Breast epithelium (tissue), 4 donors: ENCODE measurements around the gene FXYD4. TPM values are rescaled to one million over a fixed set of nuclear protein-coding genes. Genes with fewer than 3 reads are reported as not detected.

Source experiments
- DNase-seq, 2 donors: peaks; one replicate each; pipeline ENCODE4 v3.0.0-alpha.2; 2019; ENCODE audit warnings: low spot score in 2 of 2
- H3K27ac ChIP-seq, 2 donors: fragments of 200-600 bp; sonication (generic) in 1 of 2; one replicate each; pipeline ENCODE4 v1.5.1; 2016 to 2019; ENCODE audit warnings: mild to moderate bottlenecking in 1 of 2
- H3K27me3 ChIP-seq, 2 donors: fragments of 200-600 bp; sonication (generic) in 1 of 2; one replicate each; pipeline versions ENCODE4 v1.5.1 to v1.6.0; 2017 to 2019; ENCODE audit warnings: control low read depth in 1 of 2, mild to moderate bottlenecking in 1 of 2
- H3K36me3 ChIP-seq: fragments of 200-600 bp; one replicate; pipeline ENCODE4 v1.5.1; 2019
- H3K4me1 ChIP-seq, 2 donors: fragments of 200-600 bp; sonication (generic); one replicate each; pipeline ENCODE4 v1.5.1; 2016 to 2019; ENCODE audit warnings: control low read depth in 1 of 2
- H3K4me3 ChIP-seq, 3 donors: fragments of 200-600 bp; sonication (generic); 1 replicate in 2 of 3; 2 replicates in 1 of 3; pipeline ENCODE4 v1.5.1; 2016 to 2019; ENCODE audit warnings: mild to moderate bottlenecking in 3 of 3, moderate library complexity in 2 of 3
- H3K9me3 ChIP-seq, 2 donors: fragments of 200-600 bp; sonication (generic) in 1 of 2; one replicate each; pipeline ENCODE4 v1.5.1; 2016 to 2019; ENCODE audit warnings: control low read depth in 1 of 2
- CTCF ChIP-seq, 3 donors: fragments of 450-650 bp; IDR thresholded peaks; one replicate each; pipeline ENCODE4 v1.5.1; 2016 to 2017; ENCODE audit warnings: antibody characterized with exemption in 3 of 3, mild to moderate bottlenecking in 3 of 3, moderate library complexity in 3 of 3
- POLR2A ChIP-seq: fragments of 450-650 bp; IDR thresholded peaks from one replicate; pipeline ENCODE4 v1.6.1; 2016; ENCODE audit warnings: antibody characterized with exemption, mild to moderate bottlenecking, moderate library complexity
- POLR2AphosphoS5 ChIP-seq, 3 donors: sonication (generic); formaldehyde crosslinking; IDR thresholded peaks; one replicate each; pipeline ENCODE4 v1.6.1; 2017; ENCODE audit warnings: antibody characterized with exemption in 3 of 3
- intact Hi-C: fragments of 100-400 bp; cut with DNase I; formaldehyde crosslinking; loops from one replicate; pipeline ENCODE4 v1.15.1; 2023; ENCODE audit warnings: low total_unique reads
- total RNA-seq, 3 donors: library from RNA; depleted of rRNA; stranded (reverse); fragments of >200 nt; gene quantifications; one replicate each; pipeline ENCODE4 v1.1.0, GENCODE V29; 2016

The FXYD4 gene
- total RNA-seq, 3 donors from 2014 or later = not detected

- no peaks in the 10 kb centered on the region for H3K9me3 ChIP-seq
- no peak for DNase-seq
- no peak overlapping the region for H3K4me3 ChIP-seq
- H3K27me3 ChIP-seq = no peaks in the 10 kb centered on the region
- TF ChIP-seq POLR2A (no peak), POLR2AphosphoS5 (IDR thresholded peaks at IDR 0.05) (no peak), CTCF (IDR thresholded peaks at IDR 0.05) (no peak)
- intact Hi-C loops = no loop called here
- H3K4me1 ChIP-seq = no peaks in the 10 kb centered on the region
- no peaks in the 10 kb centered on the region for H3K36me3 ChIP-seq
- H3K27ac ChIP-seq = no peak overlapping the region
These were observed 1.4 kb downstream of the FXYD4 start for GRCh38 chr10:43372765-43373361.

DNA sequence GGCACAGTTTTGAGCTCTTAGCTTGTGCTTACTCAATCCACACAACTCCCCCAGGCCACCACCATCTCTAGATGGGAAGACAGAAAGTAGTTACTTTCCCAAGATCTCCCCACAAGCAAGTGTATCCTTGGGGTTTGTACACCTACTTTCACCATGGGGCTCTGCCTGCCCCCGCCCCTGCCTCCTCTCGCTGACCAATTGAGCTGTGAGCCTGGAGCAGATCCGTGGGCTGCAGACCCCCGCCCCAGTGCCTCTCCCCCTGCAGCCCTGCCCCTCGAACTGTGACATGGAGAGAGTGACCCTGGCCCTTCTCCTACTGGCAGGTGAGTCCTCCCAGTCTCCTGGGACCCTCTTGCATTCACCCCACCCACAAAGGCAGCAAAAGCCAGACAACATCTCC is 2.0 kb downstream of the FXYD4 start:
- Histone ChIP-seq H3K4me3 (no peak overlapping the region), H3K27ac (no peak overlapping the region), H3K9me3 (no peaks in the 10 kb centered on the region), H3K4me1 (no peaks in the 10 kb centered on the region), H3K27me3 (no peaks in the 10 kb centered on the region), H3K36me3 (no peaks in the 10 kb centered on the region)
- TF ChIP-seq POLR2AphosphoS5 (IDR thresholded peaks at IDR 0.05) = no peak
- no peak for TF ChIP-seq CTCF (IDR thresholded peaks at IDR 0.05)
- TF ChIP-seq POLR2A = no peak
- intact Hi-C loops = no loop called here
- DNase-seq = no peak

- no peaks in the 10 kb centered on the region for H3K4me1 ChIP-seq
- intact Hi-C loops = no loop called here
- TF ChIP-seq POLR2AphosphoS5 (IDR thresholded peaks at IDR 0.05) = no peak
- no peak for TF ChIP-seq POLR2A
- TF ChIP-seq CTCF (IDR thresholded peaks at IDR 0.05) = no peak
- no peak overlapping the region for H3K27ac ChIP-seq
- no peaks in the 10 kb centered on the region for H3K9me3 ChIP-seq
- DNase-seq = no peak
- H3K36me3 ChIP-seq = no peaks in the 10 kb centered on the region
- no peaks in the 10 kb centered on the region for H3K27me3 ChIP-seq
- H3K4me3 ChIP-seq = no peak overlapping the region
These were observed 2.8 kb downstream of the FXYD4 start for GRCh38 chr10:43374194-43374593.

- peak in 1 of 2 donors; percentile 15 for DNase-seq
- Histone ChIP-seq H3K36me3 (no peaks in the 10 kb centered on the region), H3K27ac (no peak overlapping the region), H3K27me3 (no peaks in the 10 kb centered on the region), H3K4me3 (no peak overlapping the region), H3K4me1 (no peaks in the 10 kb centered on the region), H3K9me3 (no peaks in the 10 kb centered on the region)
- intact Hi-C loops = loop anchor here (1.0 kb wide), 1 partner anchor 16 kb away; no protein-coding TSS in a partner anchor
- TF ChIP-seq POLR2A (no peak), POLR2AphosphoS5 (IDR thresholded peaks at IDR 0.05) (no peak), CTCF (IDR thresholded peaks at IDR 0.05) (no peak)
These were observed 4.1 kb downstream of the FXYD4 start for GRCh38 chr10:43375401-43376020.

- no peaks in the 10 kb centered on the region for H3K9me3 ChIP-seq
- H3K27me3 ChIP-seq = no peaks in the 10 kb centered on the region
- intact Hi-C loops = no loop called here
- H3K4me3 ChIP-seq = no peak overlapping the region
- no peaks in the 10 kb centered on the region for H3K4me1 ChIP-seq
- no peaks in the 10 kb centered on the region for H3K36me3 ChIP-seq
- peak in 1 of 2 donors; percentile 39 for DNase-seq
- TF ChIP-seq POLR2AphosphoS5 (IDR thresholded peaks at IDR 0.05) (no peak), POLR2A (no peak), CTCF (IDR thresholded peaks at IDR 0.05) (no peak)
- H3K27ac ChIP-seq = no peak overlapping the region
These were observed 4.7 kb downstream of the FXYD4 start for GRCh38 chr10:43376046-43376635.
